ENCODE measurements around the gene LRRC74A.

The LRRC74A gene

GRCh38 chr14:76808990-76809389 lies 17.2 kb upstream of the LRRC74A start:
- TF ChIP-seq TCF4 (CRISPR knock-in tag; IDR thresholded peaks at IDR 0.05; ENCODE audit: borderline replicate concordance), result no peak
- no peak for TF ChIP-seq ZFP3 (CRISPR knock-in tag; IDR thresholded peaks at IDR 0.05)
- no peak for ATAC-seq

GRCh38 chr14:76810525-76810924 lies 15.7 kb upstream of the LRRC74A start:
- ATAC-seq, result no peak
- TF ChIP-seq, protein P1, sequence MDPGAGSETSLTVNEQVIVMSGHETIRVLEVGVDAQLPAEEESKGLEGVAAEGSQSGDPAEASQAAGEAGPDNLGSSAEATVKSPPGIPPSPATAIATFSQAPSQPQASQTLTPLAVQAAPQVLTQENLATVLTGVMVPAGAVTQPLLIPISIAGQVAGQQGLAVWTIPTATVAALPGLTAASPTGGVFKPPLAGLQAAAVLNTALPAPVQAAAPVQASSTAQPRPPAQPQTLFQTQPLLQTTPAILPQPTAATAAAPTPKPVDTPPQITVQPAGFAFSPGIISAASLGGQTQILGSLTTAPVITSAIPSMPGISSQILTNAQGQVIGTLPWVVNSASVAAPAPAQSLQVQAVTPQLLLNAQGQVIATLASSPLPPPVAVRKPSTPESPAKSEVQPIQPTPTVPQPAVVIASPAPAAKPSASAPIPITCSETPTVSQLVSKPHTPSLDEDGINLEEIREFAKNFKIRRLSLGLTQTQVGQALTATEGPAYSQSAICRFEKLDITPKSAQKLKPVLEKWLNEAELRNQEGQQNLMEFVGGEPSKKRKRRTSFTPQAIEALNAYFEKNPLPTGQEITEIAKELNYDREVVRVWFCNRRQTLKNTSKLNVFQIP (CRISPR knock-in tag; IDR thresholded peaks at IDR 0.05; ENCODE audit: borderline replicate concordance, low read depth), result no peak
- no peak for TF ChIP-seq RARB (CRISPR knock-in tag; IDR thresholded peaks at IDR 0.05)
- TF ChIP-seq BACH2 (CRISPR knock-in tag; IDR thresholded peaks at IDR 0.05; ENCODE audit: borderline replicate concordance), result no peak
- TF ChIP-seq ZFP30 (CRISPR knock-in tag; IDR thresholded peaks at IDR 0.05), result no peak
- no peak for TF ChIP-seq PATZ1 (CRISPR knock-in tag; IDR thresholded peaks at IDR 0.05; ENCODE audit: borderline replicate concordance)
- TF ChIP-seq ZFP3 (CRISPR knock-in tag; IDR thresholded peaks at IDR 0.05), result no peak
- TF ChIP-seq ESRRG (CRISPR knock-in tag; IDR thresholded peaks at IDR 0.05), result no peak
- no peak for TF ChIP-seq ZNF8 (CRISPR knock-in tag; IDR thresholded peaks at IDR 0.05)
- TF ChIP-seq, protein P2, sequence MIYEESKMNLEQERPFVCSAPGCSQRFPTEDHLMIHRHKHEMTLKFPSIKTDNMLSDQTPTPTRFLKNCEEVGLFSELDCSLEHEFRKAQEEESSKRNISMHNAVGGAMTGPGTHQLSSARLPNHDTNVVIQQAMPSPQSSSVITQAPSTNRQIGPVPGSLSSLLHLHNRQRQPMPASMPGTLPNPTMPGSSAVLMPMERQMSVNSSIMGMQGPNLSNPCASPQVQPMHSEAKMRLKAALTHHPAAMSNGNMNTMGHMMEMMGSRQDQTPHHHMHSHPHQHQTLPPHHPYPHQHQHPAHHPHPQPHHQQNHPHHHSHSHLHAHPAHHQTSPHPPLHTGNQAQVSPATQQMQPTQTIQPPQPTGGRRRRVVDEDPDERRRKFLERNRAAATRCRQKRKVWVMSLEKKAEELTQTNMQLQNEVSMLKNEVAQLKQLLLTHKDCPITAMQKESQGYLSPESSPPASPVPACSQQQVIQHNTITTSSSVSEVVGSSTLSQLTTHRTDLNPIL (CRISPR knock-in tag; IDR thresholded peaks at IDR 0.05; ENCODE audit: low read depth), result no peak
- TF ChIP-seq ZNF565 (CRISPR knock-in tag; conservative IDR thresholded peaks at IDR 0.05; ENCODE audit: low read depth), result no peak
- no peak for TF ChIP-seq SNAI2 (CRISPR knock-in tag; IDR thresholded peaks at IDR 0.05)

DNA sequence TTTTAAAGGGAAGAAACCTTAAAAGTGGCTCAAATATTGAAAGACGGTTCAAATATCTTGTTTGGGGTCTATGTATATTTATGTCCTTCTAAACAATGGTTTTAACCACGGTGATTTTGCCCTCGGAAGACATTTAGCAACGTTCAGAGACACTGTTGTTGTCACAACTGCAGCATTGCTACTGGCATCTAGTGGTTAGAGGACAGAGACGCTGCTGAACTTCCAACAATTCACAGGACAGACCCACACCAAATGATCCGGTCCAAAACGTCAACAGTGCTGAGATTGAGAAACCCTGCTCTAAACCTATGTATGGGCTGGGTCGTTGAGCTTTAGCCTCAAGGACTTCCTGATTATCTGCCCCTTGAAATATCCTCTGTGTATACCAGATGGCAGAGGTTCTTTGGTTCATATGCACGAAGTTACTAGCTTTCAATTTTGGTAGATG lies 15.2 kb upstream of the LRRC74A start:
- peak; percentile 50 for ATAC-seq
- no peak for TF ChIP-seq ZC3H10 (CRISPR knock-in tag; IDR thresholded peaks at IDR 0.05)
- TF ChIP-seq ZFP3 (CRISPR knock-in tag; IDR thresholded peaks at IDR 0.05), result peak; percentile 70; the same call in 1 of the 2 replicates

DNA sequence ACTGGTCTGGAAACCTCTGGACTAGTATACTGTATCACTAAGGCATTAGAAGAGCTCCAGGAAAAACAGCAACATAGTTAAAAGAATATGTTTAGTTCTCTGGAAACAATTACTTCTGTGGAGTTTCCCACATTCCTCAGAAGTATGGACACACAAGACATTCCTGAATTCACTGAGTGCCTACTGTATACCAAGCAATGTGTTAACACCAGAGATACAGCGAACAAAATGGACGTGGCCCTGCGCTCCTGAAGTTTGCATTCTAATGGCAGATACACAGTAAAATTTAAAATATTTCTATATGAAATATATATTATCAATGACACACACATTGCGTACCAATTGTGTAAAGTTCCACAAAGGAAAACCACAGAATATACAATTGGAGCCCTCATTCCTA lies 14.6 kb upstream of the LRRC74A start:
- ATAC-seq, result peak; percentile 20
- no peak for TF ChIP-seq ZC3H10 (CRISPR knock-in tag; IDR thresholded peaks at IDR 0.05)
- TF ChIP-seq ZFP3 (CRISPR knock-in tag; IDR thresholded peaks at IDR 0.05), result no peak
- no peak for TF ChIP-seq PPARA (CRISPR knock-in tag; IDR thresholded peaks at IDR 0.05; ENCODE audit: borderline replicate concordance)
- TF ChIP-seq, protein P3, sequence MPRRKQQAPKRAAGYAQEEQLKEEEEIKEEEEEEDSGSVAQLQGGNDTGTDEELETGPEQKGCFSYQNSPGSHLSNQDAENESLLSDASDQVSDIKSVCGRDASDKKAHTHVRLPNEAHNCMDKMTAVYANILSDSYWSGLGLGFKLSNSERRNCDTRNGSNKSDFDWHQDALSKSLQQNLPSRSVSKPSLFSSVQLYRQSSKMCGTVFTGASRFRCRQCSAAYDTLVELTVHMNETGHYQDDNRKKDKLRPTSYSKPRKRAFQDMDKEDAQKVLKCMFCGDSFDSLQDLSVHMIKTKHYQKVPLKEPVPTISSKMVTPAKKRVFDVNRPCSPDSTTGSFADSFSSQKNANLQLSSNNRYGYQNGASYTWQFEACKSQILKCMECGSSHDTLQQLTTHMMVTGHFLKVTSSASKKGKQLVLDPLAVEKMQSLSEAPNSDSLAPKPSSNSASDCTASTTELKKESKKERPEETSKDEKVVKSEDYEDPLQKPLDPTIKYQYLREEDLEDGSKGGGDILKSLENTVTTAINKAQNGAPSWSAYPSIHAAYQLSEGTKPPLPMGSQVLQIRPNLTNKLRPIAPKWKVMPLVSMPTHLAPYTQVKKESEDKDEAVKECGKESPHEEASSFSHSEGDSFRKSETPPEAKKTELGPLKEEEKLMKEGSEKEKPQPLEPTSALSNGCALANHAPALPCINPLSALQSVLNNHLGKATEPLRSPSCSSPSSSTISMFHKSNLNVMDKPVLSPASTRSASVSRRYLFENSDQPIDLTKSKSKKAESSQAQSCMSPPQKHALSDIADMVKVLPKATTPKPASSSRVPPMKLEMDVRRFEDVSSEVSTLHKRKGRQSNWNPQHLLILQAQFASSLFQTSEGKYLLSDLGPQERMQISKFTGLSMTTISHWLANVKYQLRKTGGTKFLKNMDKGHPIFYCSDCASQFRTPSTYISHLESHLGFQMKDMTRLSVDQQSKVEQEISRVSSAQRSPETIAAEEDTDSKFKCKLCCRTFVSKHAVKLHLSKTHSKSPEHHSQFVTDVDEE (CRISPR knock-in tag; IDR thresholded peaks at IDR 0.05), result no peak
- TF ChIP-seq SNAI2 (CRISPR knock-in tag; IDR thresholded peaks at IDR 0.05), result no peak
- TF ChIP-seq RARB (CRISPR knock-in tag; IDR thresholded peaks at IDR 0.05), result no peak
- TF ChIP-seq OSR1 (CRISPR knock-in tag; IDR thresholded peaks at IDR 0.05), result no peak
- no peak for TF ChIP-seq ZFP30 (CRISPR knock-in tag; IDR thresholded peaks at IDR 0.05)
- no peak for TF ChIP-seq TOX (CRISPR knock-in tag; IDR thresholded peaks at IDR 0.05; ENCODE audit: borderline replicate concordance)
- no peak for TF ChIP-seq PATZ1 (CRISPR knock-in tag; IDR thresholded peaks at IDR 0.05; ENCODE audit: borderline replicate concordance)
- TF ChIP-seq ARNTL (CRISPR knock-in tag; IDR thresholded peaks at IDR 0.05; ENCODE audit: borderline replicate concordance, low read depth), result no peak
- TF ChIP-seq ISL1 (CRISPR knock-in tag; IDR thresholded peaks at IDR 0.05), result no peak
- TF ChIP-seq, protein P2 (CRISPR knock-in tag; IDR thresholded peaks at IDR 0.05; ENCODE audit: low read depth), result no peak
- no peak for TF ChIP-seq BACH2 (CRISPR knock-in tag; IDR thresholded peaks at IDR 0.05; ENCODE audit: borderline replicate concordance)
- no peak for TF ChIP-seq CSDC2 (CRISPR knock-in tag; IDR thresholded peaks at IDR 0.05)
- no peak for TF ChIP-seq ZNF565 (CRISPR knock-in tag; conservative IDR thresholded peaks at IDR 0.05; ENCODE audit: low read depth)
- TF ChIP-seq ZNF70 (CRISPR knock-in tag; IDR thresholded peaks at IDR 0.05), result no peak
- TF ChIP-seq GLIS3 (CRISPR knock-in tag; IDR thresholded peaks at IDR 0.05), result no peak
- TF ChIP-seq, protein P1 (CRISPR knock-in tag; IDR thresholded peaks at IDR 0.05; ENCODE audit: borderline replicate concordance, low read depth), result no peak

All from SK-N-SH treated with all-trans-retinoic acid at 6 μM for 48 hours (cell line).